ENCODE measurements around the gene FAM72A. TPM values are rescaled to one million over a fixed set of nuclear protein-coding genes. Genes with fewer than 3 reads are reported as not detected.
"Not testable (repeated sequence)": the region's sequence is repeated elsewhere in the genome, so short reads cannot be mapped to it uniquely, and the experiment has no call there.

Gene FAM72A
- polyA plus RNA-seq, 1 of the 3 experiments (the other 2 are of a cell fraction) = 8.1 TPM

- H3K27me3 ChIP-seq (ENCODE audit: insufficient read depth); H3K9ac ChIP-seq; H3F3A ChIP-seq (replicated peaks; ENCODE audit: insufficient read depth); H3K27ac ChIP-seq (ENCODE audit: low read depth in 2 of 2, low read length in 1 of 2); H3K36me3 ChIP-seq (replicated peaks in 1 of 2; ENCODE audit: control insufficient read depth in 1 of 2, insufficient read depth in 2 of 2, low read length in 1 of 2); CTCF ChIA-PET; POLR2A ChIA-PET; H3K4me2 ChIP-seq; H4K20me1 ChIP-seq (ENCODE audit: insufficient read depth); DNase-seq; H2AFZ ChIP-seq (ENCODE audit: low read depth); H3K79me2 ChIP-seq (ENCODE audit: insufficient read depth); H3K9me3 ChIP-seq; H3K4me1 ChIP-seq (ENCODE audit: control insufficient read depth in 1 of 2, insufficient read depth in 2 of 2, low read depth in 1 of 2, low read length in 1 of 2); H3K4me3 ChIP-seq (ENCODE audit: low read depth in 2 of 2, low read length in 1 of 2); H3K9me2 ChIP-seq: not testable (repeated sequence)
- WGBS (ENCODE audit: low lambda C conversion rate) = 100% methylated on average over 1 of the region's 2 CpGs
Measured at GRCh38 chr1:206183788-206184187, 18.9 kb downstream of the FAM72A start.

GRCh38 chr1:206182368-206183317 lies 20.0 kb downstream of the FAM72A start:
- H3K27me3 ChIP-seq (ENCODE audit: insufficient read depth); H2AFZ ChIP-seq (ENCODE audit: low read depth); H3K9ac ChIP-seq; DNase-seq; H4K20me1 ChIP-seq (ENCODE audit: insufficient read depth); H3K4me1 ChIP-seq (ENCODE audit: control insufficient read depth in 1 of 2, insufficient read depth in 2 of 2, low read depth in 1 of 2, low read length in 1 of 2); H3K9me2 ChIP-seq; CTCF ChIA-PET; H3F3A ChIP-seq (replicated peaks; ENCODE audit: insufficient read depth); POLR2A ChIA-PET; H3K4me2 ChIP-seq; H3K9me3 ChIP-seq; H3K4me3 ChIP-seq (ENCODE audit: low read depth in 2 of 2, low read length in 1 of 2); H3K79me2 ChIP-seq (ENCODE audit: insufficient read depth); H3K36me3 ChIP-seq (replicated peaks in 1 of 2; ENCODE audit: control insufficient read depth in 1 of 2, insufficient read depth in 2 of 2, low read length in 1 of 2): not testable (repeated sequence)
- 38% methylated on average over 5 of the region's 6 CpGs for WGBS (ENCODE audit: low lambda C conversion rate)
- H3K27ac ChIP-seq (ENCODE audit: low read depth in 2 of 2, low read length in 1 of 2) = peak overlapping the region; percentile 65 to 80; a peak in 3 of 4 replicates

GRCh38 chr1:206179666-206180065 lies 23.0 kb downstream of the FAM72A start:
- H3K9ac ChIP-seq; H3K9me3 ChIP-seq; H3K27me3 ChIP-seq (ENCODE audit: insufficient read depth); H3F3A ChIP-seq (replicated peaks; ENCODE audit: insufficient read depth); H3K9me2 ChIP-seq; POLR2A ChIA-PET; H3K4me1 ChIP-seq (ENCODE audit: control insufficient read depth in 1 of 2, insufficient read depth in 2 of 2, low read depth in 1 of 2, low read length in 1 of 2); H3K4me3 ChIP-seq (ENCODE audit: low read depth in 2 of 2, low read length in 1 of 2); H3K27ac ChIP-seq (ENCODE audit: low read depth in 2 of 2, low read length in 1 of 2); H4K20me1 ChIP-seq (ENCODE audit: insufficient read depth); H3K79me2 ChIP-seq (ENCODE audit: insufficient read depth); DNase-seq; H3K4me2 ChIP-seq; H2AFZ ChIP-seq (ENCODE audit: low read depth); CTCF ChIA-PET; H3K36me3 ChIP-seq (replicated peaks in 1 of 2; ENCODE audit: control insufficient read depth in 1 of 2, insufficient read depth in 2 of 2, low read length in 1 of 2): not testable (repeated sequence)

GRCh38 chr1:206178061-206178989 lies 24.3 kb downstream of the FAM72A start:
- H3K4me3 ChIP-seq (ENCODE audit: low read depth in 2 of 2, low read length in 1 of 2); H3K4me1 ChIP-seq (ENCODE audit: control insufficient read depth in 1 of 2, insufficient read depth in 2 of 2, low read depth in 1 of 2, low read length in 1 of 2); H3K27me3 ChIP-seq (ENCODE audit: insufficient read depth); POLR2A ChIA-PET; H3K36me3 ChIP-seq (replicated peaks in 1 of 2; ENCODE audit: control insufficient read depth in 1 of 2, insufficient read depth in 2 of 2, low read length in 1 of 2); H3F3A ChIP-seq (replicated peaks; ENCODE audit: insufficient read depth); H2AFZ ChIP-seq (ENCODE audit: low read depth); CTCF ChIA-PET; DNase-seq; H3K79me2 ChIP-seq (ENCODE audit: insufficient read depth); H3K4me2 ChIP-seq; H4K20me1 ChIP-seq (ENCODE audit: insufficient read depth); H3K9me3 ChIP-seq; H3K9me2 ChIP-seq; H3K9ac ChIP-seq: not testable (repeated sequence)
- H3K27ac ChIP-seq (ENCODE audit: low read depth in 2 of 2, low read length in 1 of 2) = peak overlapping the region in 1 of 2 experiments; percentile 42; a peak in 2 of 4 replicates
- 74% methylated on average over 9 of the region's 9 CpGs for WGBS (ENCODE audit: low lambda C conversion rate)
